HG02571 (cell line): Measurements from ENCODE around the gene EXOC3L1.

Source experiments
- ATAC-seq: cut with Tn5 transposase; IDR thresholded peaks from one replicate; pipeline ENCODE4 v1.9.1; 2021; ENCODE audit warnings: mild to moderate bottlenecking, moderate library complexity; ENCODE audit not compliant: unreplicated experiment

Gene EXOC3L1

GRCh38 chr16:67165121-67166078, 24.5 kb downstream of the EXOC3L1 start:
- ATAC-seq, result no peak

GRCh38 chr16:67164599-67165061, 25.3 kb downstream of the EXOC3L1 start, which contains the start of gene HSF4:
Gene HSF4, plus strand, starts transcription at chr16:67164745. Its CDS starts 67 bp downstream, at chr16:67164812.
- no peak for ATAC-seq

GRCh38 chr16:67163999-67164558, 25.9 kb downstream of the EXOC3L1 start:
- no peak for ATAC-seq

- ATAC-seq, result no peak
Measured at GRCh38 chr16:67163164-67163998, 26.6 kb downstream of the EXOC3L1 start.

GRCh38 chr16:67162506-67163163, 27.3 kb downstream of the EXOC3L1 start:
- no peak for ATAC-seq

- ATAC-seq, result no peak
Measured at GRCh38 chr16:67161595-67162058, 28.3 kb downstream of the EXOC3L1 start.

GRCh38 chr16:67158637-67159600, 31.0 kb downstream of the EXOC3L1 start:
- ATAC-seq, result peak; percentile 48

GRCh38 chr16:67157892-67158635, 31.9 kb downstream of the EXOC3L1 start:
- no peak for ATAC-seq

GRCh38 chr16:67157106-67157748, 32.7 kb downstream of the EXOC3L1 start:
- no peak for ATAC-seq

GRCh38 chr16:67156143-67156844, 33.6 kb downstream of the EXOC3L1 start:
- no peak for ATAC-seq

- ATAC-seq, result no peak
Measured at GRCh38 chr16:67155295-67156142, 34.4 kb downstream of the EXOC3L1 start.

GRCh38 chr16:67154578-67155294, 35.2 kb downstream of the EXOC3L1 start:
- ATAC-seq, result no peak

GRCh38 chr16:67151431-67152097, 38.4 kb downstream of the EXOC3L1 start:
- no peak for ATAC-seq

- peak; percentile 53 for ATAC-seq
Measured at GRCh38 chr16:67150833-67151396, 39.0 kb downstream of the EXOC3L1 start, which contains the start of gene B3GNT9. Gene B3GNT9, minus strand, starts transcription at chr16:67150998. Its CDS starts 513 bp downstream, at chr16:67150485.
